22Rv1 (cell line): ENCODE data around the gene CSNK1D.

Experiments used
- ZFX ChIP-seq: fragments of 450-650 bp; IDR thresholded peaks from 2 replicates; pipeline ENCODE4 v1.6.1; 2017; ENCODE audit warnings: antibody characterized with exemption, borderline replicate concordance
- TF ChIP-seq, protein P1 (sequence below): fragments of 450-650 bp; IDR thresholded peaks from 2 replicates; pipeline ENCODE4 v1.5.1; 2017; ENCODE audit warnings: mild to moderate bottlenecking

DNA sequence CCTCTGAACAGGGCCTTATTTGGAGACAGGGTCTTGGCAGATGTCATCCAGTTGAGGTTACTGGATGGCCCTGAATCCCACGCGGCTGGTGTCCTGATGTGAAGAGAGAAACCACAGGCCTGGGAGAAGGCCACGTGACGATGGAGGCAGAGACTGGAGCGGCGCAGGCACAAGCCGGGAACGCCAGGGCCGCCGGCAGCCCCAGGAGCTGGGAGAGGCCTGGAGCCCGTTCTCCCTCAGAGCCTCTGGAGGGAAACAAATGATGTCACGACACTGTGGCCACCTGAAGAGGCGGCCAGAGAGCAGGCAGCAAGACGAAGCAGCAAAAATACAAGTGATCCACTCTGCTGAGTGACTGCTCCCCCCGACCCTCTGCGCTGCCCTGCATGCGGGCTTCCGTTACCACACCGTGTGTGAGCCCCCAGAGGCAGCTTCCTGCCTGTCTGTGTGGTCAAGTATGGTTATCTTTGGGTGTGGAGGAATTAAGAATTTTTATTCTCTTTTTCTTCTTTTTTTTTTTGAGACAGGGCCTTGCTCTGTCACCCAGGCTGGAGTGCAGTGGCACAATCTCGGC, 32.3 kb upstream of the CSNK1D start:
- TF ChIP-seq, protein P1, sequence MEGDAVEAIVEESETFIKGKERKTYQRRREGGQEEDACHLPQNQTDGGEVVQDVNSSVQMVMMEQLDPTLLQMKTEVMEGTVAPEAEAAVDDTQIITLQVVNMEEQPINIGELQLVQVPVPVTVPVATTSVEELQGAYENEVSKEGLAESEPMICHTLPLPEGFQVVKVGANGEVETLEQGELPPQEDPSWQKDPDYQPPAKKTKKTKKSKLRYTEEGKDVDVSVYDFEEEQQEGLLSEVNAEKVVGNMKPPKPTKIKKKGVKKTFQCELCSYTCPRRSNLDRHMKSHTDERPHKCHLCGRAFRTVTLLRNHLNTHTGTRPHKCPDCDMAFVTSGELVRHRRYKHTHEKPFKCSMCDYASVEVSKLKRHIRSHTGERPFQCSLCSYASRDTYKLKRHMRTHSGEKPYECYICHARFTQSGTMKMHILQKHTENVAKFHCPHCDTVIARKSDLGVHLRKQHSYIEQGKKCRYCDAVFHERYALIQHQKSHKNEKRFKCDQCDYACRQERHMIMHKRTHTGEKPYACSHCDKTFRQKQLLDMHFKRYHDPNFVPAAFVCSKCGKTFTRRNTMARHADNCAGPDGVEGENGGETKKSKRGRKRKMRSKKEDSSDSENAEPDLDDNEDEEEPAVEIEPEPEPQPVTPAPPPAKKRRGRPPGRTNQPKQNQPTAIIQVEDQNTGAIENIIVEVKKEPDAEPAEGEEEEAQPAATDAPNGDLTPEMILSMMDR, result no peak
- no peak for TF ChIP-seq ZFX
